Stomach smooth muscle (tissue), 2 donors: ENCODE measurements around the gene COL8A2.

Source experiments
- H3K27ac ChIP-seq: one replicate; pipeline ENCODE4 v1.7.0; 2013; ENCODE audit warnings: mild to moderate bottlenecking, low read length, inconsistent platforms
- H3K27me3 ChIP-seq, 2 donors: one replicate each; pipeline ENCODE4 v1.7.0; 2013; ENCODE audit warnings: low read length in 2 of 2; ENCODE audit not compliant: insufficient read depth in 2 of 2, control insufficient read depth in 1 of 2
- H3K36me3 ChIP-seq, 2 donors: one replicate each; pipeline ENCODE4 v1.7.0; 2013; ENCODE audit warnings: low read length in 2 of 2; ENCODE audit not compliant: control insufficient read depth in 2 of 2, insufficient read depth in 2 of 2
- H3K4me1 ChIP-seq: one replicate; pipeline ENCODE4 v1.7.0; 2013; ENCODE audit warnings: low read length; ENCODE audit not compliant: control insufficient read depth, insufficient read depth
- H3K4me3 ChIP-seq, 2 donors: one replicate each; pipeline ENCODE4 v1.7.0; 2013; ENCODE audit warnings: low read length in 2 of 2
- H3K9ac ChIP-seq, 2 donors: one replicate each; pipeline ENCODE4 v1.7.0; 2013; ENCODE audit warnings: low read length in 2 of 2, mild to moderate bottlenecking in 1 of 2
- H3K9me3 ChIP-seq, 2 donors: one replicate each; pipeline ENCODE4 v1.7.0; 2013; ENCODE audit warnings: low read length in 2 of 2; ENCODE audit not compliant: control insufficient read depth in 2 of 2
- donor health status: healthy.
- donor health status: Pancreatic carcinoma.

The COL8A2 gene

DNA sequence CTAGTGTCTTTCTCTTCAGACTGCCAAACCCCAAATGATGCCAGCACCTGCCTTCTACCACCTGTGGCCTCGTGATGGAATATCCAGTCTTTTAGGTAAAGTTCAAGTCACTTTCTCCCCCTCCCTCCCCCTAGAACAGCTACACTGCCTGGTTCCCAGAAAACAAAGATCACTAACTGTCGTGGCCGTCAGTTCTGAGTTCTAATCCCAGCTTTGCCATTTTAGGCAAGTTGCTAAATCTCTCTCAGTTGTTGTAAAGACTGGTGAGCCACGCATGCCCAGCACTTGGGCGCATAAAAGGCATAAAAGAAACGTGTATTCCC lies 24.9 kb upstream of the COL8A2 start:
- peak overlapping the region; percentile 47 to 89 for H3K4me3 ChIP-seq
- H3K36me3 ChIP-seq, result no peaks in the 10 kb centered on the region
- peak overlapping the region; percentile 99 for H3K27ac ChIP-seq
- no peaks in the 10 kb centered on the region for H3K9me3 ChIP-seq
- H3K27me3 ChIP-seq, result no peaks in the 10 kb centered on the region
- H3K9ac ChIP-seq, result peak overlapping the region; percentile 76 to 78
- peaks cover 59% of the 10 kb centered on the region for H3K4me1 ChIP-seq

DNA sequence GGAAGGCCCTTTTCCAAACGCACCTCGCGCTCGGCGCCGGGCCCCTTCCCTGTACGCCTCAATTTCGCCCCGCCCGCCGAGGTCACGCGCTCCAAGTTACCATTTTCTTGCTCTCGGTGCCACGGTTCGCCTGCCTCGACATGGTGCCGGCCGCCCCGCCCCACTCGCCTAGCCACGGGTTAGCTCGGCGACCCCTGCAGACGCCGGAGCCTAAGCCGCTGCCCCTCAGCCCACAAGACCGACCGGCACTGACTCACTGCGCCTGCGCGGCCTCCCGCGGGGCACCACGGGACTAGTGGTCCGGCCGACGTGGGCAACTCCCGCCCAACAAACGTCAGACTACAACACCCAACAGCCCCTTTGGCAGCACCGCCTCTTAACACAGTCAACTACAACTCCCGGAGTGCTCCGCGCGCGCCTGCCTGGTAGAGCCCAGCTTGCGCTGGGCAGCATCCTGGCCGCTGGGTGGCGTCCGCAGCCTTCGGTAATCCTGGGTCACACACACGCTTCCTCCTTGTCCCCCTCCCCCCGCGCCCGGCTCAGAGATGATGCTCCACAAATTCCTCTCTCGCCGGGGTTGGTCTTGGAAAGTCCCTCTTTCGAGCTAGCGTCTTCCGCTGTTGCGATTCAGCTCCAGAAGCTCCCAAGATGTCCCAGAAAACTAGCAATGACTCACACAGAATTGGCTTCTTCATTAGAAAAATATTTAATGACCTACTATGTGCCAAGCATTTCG lies 24.4 kb upstream of the COL8A2 start, which contains the start of gene TRAPPC3:
TSS of gene TRAPPC3 (minus strand) at position 250 of the 736 bp plus-strand sequence. CDS start at position 142, 108 bp downstream.
- Histone ChIP-seq H3K27ac (peak within 1 kb of the TSS; percentile 99), H3K36me3 (no peaks in the 10 kb centered on the region), H3K27me3 (no peaks in the 10 kb centered on the region), H3K9ac (peak within 1 kb of the TSS; percentile 78 to 88), H3K4me1 (peaks cover 54% of the 10 kb centered on the region), H3K9me3 (no peaks in the 10 kb centered on the region), H3K4me3 (peak within 1 kb of the TSS; percentile 82 to 89)

DNA sequence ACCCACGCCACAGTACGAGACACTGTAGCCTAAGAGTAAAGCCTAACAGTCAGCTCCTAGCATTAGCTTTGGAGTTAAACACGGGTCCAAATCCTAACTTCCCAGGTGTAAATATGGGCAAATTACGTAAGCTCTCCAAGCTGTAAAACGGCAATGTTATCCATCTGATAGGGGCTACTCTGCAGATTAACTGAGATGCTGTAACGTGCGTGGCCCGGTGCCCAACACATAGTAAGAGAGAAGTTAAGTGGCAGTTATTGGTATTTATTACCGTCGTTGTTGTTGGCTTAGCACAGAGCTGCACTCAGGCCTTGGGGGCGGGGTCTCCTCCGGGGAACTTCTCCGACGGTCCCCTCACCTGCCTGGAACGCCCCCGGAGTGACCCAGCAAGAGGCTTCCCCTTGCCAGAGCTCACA lies 23.8 kb upstream of the COL8A2 start:
- Histone ChIP-seq H3K9ac (peak overlapping the region; percentile 78 to 88), H3K27ac (peak overlapping the region; percentile 99), H3K4me3 (peak overlapping the region; percentile 82 to 89), H3K4me1 (peaks cover 51% of the 10 kb centered on the region), H3K36me3 (no peaks in the 10 kb centered on the region), H3K27me3 (no peaks in the 10 kb centered on the region), H3K9me3 (no peaks in the 10 kb centered on the region)

DNA sequence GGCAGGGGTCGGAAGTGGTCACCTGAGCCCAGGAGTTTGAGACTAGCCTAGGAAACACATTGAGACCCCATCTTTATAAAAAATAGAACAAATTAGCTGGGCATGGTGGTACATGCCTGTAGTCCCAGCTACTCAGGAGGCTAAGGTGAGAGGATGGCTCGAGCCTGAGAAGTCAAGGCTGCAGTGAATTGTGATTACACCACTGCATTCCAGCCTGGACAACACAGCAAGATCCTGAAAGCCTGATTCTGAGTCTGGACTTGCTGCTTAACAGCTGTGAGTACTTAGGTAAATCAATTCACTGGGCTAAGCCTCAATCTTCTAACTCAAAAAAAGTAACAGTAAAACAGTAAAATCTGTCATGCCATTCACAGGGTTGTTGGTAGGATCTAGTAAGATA lies 19.4 kb upstream of the COL8A2 start:
- Histone ChIP-seq H3K27me3 (no peaks in the 10 kb centered on the region), H3K27ac (no peak overlapping the region), H3K9me3 (no peaks in the 10 kb centered on the region), H3K4me3 (no peak overlapping the region), H3K9ac (no peak overlapping the region), H3K4me1 (peaks cover 28% of the 10 kb centered on the region), H3K36me3 (peaks cover under 1 to 5% of the 10 kb centered on the region in 2 donors)

DNA sequence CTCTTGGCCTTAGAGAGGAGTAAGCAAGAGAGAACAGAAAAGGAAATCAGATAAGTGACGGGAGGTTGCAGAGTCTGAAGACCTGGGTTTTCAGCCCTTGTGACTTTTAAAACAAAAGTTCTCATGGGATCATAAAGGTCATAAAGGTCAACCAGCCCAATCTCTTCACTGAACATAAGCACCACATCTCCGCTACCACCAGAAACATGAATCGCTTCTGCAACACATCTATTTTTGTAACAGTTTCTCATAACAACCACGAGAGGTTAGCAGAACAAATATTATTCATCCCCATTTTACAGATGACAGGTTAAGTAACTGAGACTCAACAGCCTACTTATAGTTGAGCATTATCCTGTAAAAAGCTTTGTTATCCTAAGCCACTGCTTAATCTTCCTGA lies 18.4 kb upstream of the COL8A2 start:
- Histone ChIP-seq H3K4me3 (no peak overlapping the region), H3K36me3 (peaks cover 3 to 6% of the 10 kb centered on the region in 2 donors), H3K27ac (no peak overlapping the region), H3K9me3 (no peaks in the 10 kb centered on the region), H3K9ac (no peak overlapping the region), H3K4me1 (peaks cover 20% of the 10 kb centered on the region), H3K27me3 (no peaks in the 10 kb centered on the region)

DNA sequence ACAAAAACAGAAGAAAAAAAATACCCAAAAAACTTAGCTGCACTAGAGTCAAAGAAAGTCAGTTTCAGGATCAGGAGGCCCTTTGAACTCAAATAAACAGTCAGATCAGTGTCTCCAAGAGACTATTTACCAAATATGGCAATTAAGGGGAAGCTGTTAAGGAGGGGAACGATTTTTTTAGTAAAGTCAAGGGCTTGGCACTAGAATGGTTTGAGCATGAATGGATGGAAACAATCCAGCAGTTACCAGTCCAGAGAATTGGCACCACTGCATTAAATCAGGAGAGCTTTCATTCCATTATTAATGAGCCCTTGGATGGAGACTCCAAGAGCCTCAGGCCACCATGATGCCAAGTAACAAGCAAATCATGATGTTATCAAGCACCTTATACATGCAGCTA lies 17.1 kb upstream of the COL8A2 start:
- H3K36me3 ChIP-seq, result peaks cover 16 to 17% of the 10 kb centered on the region in 2 donors
- H3K27ac ChIP-seq, result peak overlapping the region; percentile 24
- H3K4me3 ChIP-seq, result no peak overlapping the region
- H3K9me3 ChIP-seq, result no peaks in the 10 kb centered on the region
- no peak overlapping the region for H3K9ac ChIP-seq
- peaks cover 14% of the 10 kb centered on the region for H3K4me1 ChIP-seq
- no peaks in the 10 kb centered on the region for H3K27me3 ChIP-seq

DNA sequence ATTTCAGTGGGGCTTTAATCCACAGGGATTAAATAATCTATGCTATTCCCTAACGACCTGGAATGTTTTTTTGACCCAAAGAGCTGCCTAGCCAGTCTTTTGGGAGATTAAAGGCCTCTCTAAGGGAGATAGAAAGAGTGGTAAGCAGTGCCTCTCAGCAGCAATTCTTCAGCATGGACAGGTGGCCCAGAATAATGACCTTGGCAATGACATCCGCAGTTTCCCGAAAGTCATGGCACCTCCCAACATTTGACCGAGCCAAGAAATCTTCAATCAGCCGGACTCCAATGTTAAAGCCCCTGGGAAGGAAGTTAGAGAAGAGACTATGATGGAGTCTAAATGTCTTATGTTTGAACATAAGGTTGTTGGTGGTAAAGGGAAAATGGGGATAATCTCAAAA lies 14.5 kb upstream of the COL8A2 start:
- no peak overlapping the region for H3K4me3 ChIP-seq
- H3K9me3 ChIP-seq, result no peaks in the 10 kb centered on the region
- H3K4me1 ChIP-seq, result peaks cover 32% of the 10 kb centered on the region
- H3K36me3 ChIP-seq, result peaks cover 16 to 20% of the 10 kb centered on the region in 2 donors
- no peaks in the 10 kb centered on the region for H3K27me3 ChIP-seq
- H3K27ac ChIP-seq, result no peak overlapping the region
- H3K9ac ChIP-seq, result no peak overlapping the region

DNA sequence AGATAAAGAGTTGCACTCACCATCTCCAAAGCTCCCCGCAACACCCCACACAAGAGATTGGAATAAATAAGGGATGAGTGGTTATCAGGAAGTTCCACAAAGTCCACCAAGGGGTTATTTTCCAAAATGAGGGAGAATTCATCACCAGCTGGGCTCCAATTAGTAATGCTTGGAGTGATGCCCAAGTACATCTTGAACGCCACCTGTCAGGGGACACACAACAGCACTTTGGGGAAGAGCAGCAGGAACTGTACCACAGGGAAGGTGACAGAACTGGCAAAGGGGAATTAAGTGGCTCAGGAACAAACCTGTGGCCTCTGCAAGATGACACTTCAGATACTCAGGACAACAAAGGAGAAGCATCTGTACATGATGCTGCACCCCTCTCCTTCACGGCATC lies 12.8 kb upstream of the COL8A2 start:
- peaks cover 16 to 20% of the 10 kb centered on the region in 2 donors for H3K36me3 ChIP-seq
- peak overlapping the region; percentile 53 for H3K27ac ChIP-seq
- no peaks in the 10 kb centered on the region for H3K27me3 ChIP-seq
- peak overlapping the region in 1 of 2 donors; percentile 1 for H3K9ac ChIP-seq
- no peaks in the 10 kb centered on the region for H3K9me3 ChIP-seq
- H3K4me1 ChIP-seq, result peaks cover 44% of the 10 kb centered on the region
- H3K4me3 ChIP-seq, result no peak overlapping the region

DNA sequence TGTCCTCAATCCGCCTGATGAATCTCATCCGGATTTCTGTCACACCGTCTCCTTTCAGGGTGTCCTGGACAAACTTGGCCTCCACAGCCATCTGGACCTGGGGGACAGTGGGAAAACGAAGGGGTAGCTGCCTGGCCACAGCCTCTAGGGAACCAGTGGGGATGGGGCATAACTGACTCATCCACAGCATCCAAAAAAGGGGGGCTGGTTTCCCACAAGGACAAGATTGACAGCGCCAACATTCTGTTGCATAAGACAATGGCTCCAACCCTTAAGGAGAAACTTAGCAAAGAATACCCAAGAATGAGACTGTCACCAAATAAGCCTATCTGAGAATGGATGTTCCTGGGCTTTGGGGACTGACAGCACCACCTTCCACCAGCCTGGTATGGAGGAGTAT lies 12.2 kb upstream of the COL8A2 start:
- Histone ChIP-seq H3K4me1 (peaks cover 40% of the 10 kb centered on the region), H3K27ac (peak overlapping the region; percentile 53), H3K9me3 (no peaks in the 10 kb centered on the region), H3K36me3 (peaks cover 16 to 18% of the 10 kb centered on the region in 2 donors), H3K4me3 (no peak overlapping the region), H3K9ac (peak overlapping the region in 1 of 2 donors; percentile 37), H3K27me3 (no peaks in the 10 kb centered on the region)

DNA sequence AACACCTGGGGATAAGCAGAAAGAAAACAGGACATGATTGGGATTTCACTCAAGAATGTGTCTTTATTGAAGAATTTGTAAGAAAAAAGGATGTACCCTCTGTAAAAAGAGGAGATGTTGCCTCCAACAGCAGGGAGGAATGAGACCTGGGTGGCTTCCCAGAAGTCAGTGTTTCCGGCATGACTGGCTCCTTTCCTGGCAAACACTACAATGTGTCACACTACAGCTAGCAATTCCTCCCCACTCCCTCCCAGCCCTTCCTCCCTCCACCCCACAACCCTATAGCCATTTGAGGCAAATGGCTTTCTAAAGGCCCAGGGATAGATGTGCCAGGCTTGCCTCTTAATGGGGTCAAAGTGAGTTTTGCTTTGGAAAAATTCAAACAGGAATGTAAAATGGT lies 11.5 kb upstream of the COL8A2 start:
- no peaks in the 10 kb centered on the region for H3K9me3 ChIP-seq
- H3K36me3 ChIP-seq, result peaks cover 16 to 18% of the 10 kb centered on the region in 2 donors
- peak overlapping the region in 1 of 2 donors; percentile 52 for H3K9ac ChIP-seq
- H3K27ac ChIP-seq, result peak overlapping the region; percentile 53
- no peaks in the 10 kb centered on the region for H3K27me3 ChIP-seq
- peaks cover 39% of the 10 kb centered on the region for H3K4me1 ChIP-seq
- H3K4me3 ChIP-seq, result no peak overlapping the region

DNA sequence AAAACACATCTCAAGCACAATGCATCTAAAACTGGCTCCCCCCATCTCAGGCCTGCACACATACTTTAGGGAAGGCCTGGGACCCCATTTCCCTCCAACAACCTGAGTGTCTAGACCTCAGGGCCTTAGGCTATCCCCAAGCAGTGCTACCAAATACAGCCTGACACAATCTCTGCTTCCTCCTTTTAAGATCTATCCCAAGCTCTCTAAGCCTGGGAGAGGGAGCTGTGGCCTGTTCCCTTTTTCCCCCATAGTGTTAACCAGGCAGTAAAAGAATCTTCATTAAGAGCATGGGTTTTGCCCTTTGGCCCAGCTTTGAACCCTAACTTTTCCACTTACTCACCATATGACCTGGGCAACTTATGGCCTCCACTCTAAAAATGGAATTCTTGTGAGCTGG lies 10.8 kb upstream of the COL8A2 start:
- Histone ChIP-seq H3K4me1 (peaks cover 39% of the 10 kb centered on the region), H3K27ac (peak overlapping the region; percentile 53), H3K9ac (peak overlapping the region; percentile 36 to 52), H3K36me3 (peaks cover 16 to 18% of the 10 kb centered on the region in 2 donors), H3K27me3 (no peaks in the 10 kb centered on the region), H3K4me3 (no peak overlapping the region), H3K9me3 (no peaks in the 10 kb centered on the region)
